ENCODE results near the gene IKZF1.

IKZF1 gene

GRCh38 chr7:50304129-50304910 lies at the start of gene IKZF1:
Gene IKZF1, plus strand, starts transcription at chr7:50304716. Its CDS starts 14,346 bp downstream, at chr7:50319062.
- DNase-seq (ENCODE audit: low read depth in 3 of 3): peak in 1 of 3 donors; percentile 61

DNA sequence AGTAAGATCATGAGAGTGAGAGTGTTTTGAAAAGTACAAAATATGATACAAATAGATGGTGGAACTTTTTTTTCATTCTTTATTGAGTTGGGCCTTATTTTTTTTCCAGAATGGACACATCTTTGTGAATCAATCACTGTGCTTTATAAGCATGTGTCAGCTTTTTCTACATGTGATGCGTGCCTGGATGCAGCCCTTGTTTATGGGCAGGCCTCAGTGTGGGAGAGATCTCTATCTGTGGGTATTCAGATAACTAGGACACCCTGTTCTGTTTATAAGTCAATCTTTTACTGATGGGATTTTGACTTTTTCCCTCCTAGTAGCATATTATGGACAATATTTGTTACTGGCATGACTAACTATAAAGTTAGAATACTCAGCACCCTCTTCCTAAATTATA lies 42.9 kb upstream of the IKZF1 start:
- DNase-seq (ENCODE audit: low read depth in 3 of 3): no peak

GRCh38 chr7:50262446-50262845 lies 42.1 kb upstream of the IKZF1 start:
- DNase-seq (ENCODE audit: low read depth in 3 of 3): no peak

- no peak for DNase-seq (ENCODE audit: low read depth in 3 of 3)
Measured at GRCh38 chr7:50262916-50263690, 41.4 kb upstream of the IKZF1 start.

GRCh38 chr7:50264908-50265307 lies 39.6 kb upstream of the IKZF1 start:
- no peak for DNase-seq (ENCODE audit: low read depth in 3 of 3)

GRCh38 chr7:50265968-50266634 lies 38.4 kb upstream of the IKZF1 start:
- no peak for DNase-seq (ENCODE audit: low read depth in 3 of 3)

DNA sequence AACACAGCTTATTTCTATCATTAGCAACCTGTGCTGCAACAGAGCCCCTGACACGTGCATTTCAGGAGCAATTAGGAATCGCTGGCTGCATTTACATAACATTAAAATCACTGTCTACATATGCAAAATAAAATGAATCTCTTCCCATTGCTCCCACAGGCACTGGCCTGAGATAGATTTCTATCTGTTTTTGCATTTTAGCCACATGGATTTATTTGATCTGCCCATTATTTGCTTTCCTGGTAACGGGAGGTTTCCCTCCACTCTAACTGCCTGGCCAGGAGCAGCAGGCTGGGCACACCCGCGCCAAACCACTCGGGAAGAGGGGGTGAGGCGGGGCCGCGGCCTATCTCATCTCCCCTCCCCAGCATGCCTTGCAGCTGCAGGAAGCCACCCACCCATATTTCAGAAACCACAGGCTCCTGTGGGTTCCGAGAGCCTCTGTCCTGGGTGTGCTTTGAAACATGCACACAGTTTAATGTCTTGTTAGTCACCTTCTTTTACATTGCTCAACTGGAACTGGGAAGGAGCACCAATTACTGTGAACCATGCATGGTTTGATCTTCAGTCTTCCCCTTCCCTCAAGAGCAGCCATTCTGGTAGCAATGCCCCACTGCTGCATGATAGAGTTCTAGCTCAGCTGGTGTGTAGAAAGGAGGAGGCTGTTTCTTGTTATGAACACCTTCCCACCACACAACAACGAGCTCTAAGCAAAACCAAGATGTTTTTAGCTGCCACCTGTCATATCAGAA lies 37.7 kb upstream of the IKZF1 start:
- DNase-seq (ENCODE audit: low read depth in 3 of 3): peak; percentile 57 to 71 (median 67)

DNA sequence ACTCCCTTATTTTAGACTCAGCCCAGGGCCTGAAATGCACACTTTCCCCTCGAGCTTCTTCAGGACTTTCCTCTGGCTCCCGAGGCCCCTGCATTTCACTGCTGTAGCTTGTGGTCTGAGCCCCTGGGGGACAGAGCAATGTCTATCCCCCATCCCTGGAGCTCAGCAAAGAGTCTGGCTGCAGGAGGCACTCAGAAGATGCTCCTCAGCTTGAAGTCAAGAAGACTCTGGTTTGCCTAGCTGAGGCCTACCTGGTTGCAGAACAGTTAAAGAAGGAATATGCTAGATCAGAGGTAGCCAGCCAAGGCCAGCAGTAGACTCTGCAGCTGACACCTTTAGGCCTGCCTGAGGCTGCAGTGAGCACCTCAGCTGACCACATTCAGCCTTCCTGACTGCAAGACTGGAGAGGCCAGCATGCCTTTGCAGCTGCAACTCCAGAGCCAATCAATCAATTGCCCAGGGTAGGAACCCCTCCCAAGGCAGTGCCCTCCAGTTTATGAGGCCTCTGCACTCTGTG lies 36.9 kb upstream of the IKZF1 start:
- no peak for DNase-seq (ENCODE audit: low read depth in 3 of 3)

DNA sequence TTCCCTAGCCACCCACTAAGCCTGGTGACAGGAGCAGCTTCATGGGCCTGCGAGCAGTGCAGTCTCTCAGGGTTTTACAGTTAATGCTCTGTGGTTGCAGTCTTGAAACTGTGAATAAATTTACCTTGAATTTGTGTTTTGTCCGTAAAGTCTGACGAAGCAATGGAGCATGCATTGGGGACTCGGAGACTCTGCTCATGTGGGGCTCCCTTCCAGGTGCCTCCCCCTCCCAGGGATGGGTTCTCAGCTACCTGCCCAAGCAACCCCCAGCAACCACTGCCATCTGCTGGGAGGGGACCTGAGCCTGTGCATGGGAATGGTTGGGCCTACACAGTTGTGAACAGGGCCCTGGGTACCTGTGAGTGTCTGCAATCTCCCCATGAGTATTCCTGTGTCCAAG lies 36.3 kb upstream of the IKZF1 start:
- DNase-seq (ENCODE audit: low read depth in 3 of 3): no peak

GRCh38 chr7:50268990-50269389 lies 35.5 kb upstream of the IKZF1 start:
- DNase-seq (ENCODE audit: low read depth in 3 of 3): no peak

GRCh38 chr7:50270531-50271018 lies 33.9 kb upstream of the IKZF1 start:
- DNase-seq (ENCODE audit: low read depth in 3 of 3): no peak

- no peak for DNase-seq (ENCODE audit: low read depth in 3 of 3)
Measured at GRCh38 chr7:50272808-50273207, 31.7 kb upstream of the IKZF1 start.

GRCh38 chr7:50273301-50273700 lies 31.2 kb upstream of the IKZF1 start:
- no peak for DNase-seq (ENCODE audit: low read depth in 3 of 3)

DNA sequence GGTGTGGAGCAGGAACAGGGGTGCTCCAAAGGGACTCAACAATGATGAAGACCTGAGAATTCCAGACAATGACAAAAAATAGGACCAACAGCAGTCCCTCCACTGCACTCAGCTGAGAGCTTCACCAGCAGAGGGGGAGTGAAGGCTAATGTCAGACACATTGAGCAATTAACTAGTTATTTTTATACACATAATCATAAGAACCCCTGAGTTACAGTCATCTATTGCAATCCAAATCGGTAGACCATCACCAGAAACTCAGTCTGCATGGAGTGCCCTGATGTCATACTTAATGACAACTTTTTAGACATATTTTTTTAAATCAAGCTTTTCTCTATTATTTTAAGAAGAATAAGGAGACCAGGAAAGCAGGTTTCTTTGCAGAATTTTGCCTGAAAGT lies 30.6 kb upstream of the IKZF1 start:
- no peak for DNase-seq (ENCODE audit: low read depth in 3 of 3)

- no peak for DNase-seq (ENCODE audit: low read depth in 3 of 3)
Measured at GRCh38 chr7:50274361-50274760, 30.2 kb upstream of the IKZF1 start.

DNA sequence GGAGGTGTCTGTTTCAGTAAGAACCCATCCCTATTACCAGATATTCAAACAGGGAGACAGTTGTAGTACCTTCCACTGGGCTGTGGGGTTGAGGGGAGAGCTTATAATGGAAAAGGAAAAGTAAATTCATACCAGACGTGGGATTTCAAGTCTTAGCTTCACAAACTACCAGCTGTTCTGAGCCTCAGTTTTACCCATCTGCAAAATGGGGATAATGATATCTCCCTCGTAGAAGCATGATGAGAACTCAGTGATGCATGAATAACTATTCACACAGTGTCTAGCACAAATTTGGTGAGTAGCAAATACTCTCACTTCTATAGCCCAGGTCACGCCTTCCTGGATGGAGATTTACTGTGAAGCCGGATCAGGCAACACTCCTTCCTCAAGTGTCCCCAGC lies 29.1 kb upstream of the IKZF1 start:
- DNase-seq (ENCODE audit: low read depth in 3 of 3): no peak

- DNase-seq (ENCODE audit: low read depth in 3 of 3): no peak
Measured at GRCh38 chr7:50276483-50276882, 28.0 kb upstream of the IKZF1 start.

DNA sequence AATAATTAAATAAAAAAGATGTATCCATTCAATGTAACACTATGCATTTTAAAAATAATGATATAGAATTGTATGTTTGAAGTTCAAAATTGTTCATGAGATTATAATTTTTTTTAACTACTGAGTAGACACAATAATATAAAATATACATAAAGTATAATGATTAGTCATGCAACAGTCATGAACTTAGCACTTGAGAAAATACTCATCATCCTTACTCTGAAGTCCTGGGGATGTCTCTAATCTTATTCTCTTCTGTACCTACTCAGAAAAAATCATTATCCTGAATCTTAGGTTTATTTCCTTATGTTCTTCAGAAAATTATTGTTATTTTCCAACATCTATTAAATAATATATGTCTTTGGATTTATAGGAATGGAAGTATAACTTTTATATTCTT lies 26.4 kb upstream of the IKZF1 start:
- no peak for DNase-seq (ENCODE audit: low read depth in 3 of 3)

GRCh38 chr7:50281680-50282445 lies 22.7 kb upstream of the IKZF1 start:
- no peak for DNase-seq (ENCODE audit: low read depth in 3 of 3)

GRCh38 chr7:50282813-50283605 lies 21.5 kb upstream of the IKZF1 start:
- no peak for DNase-seq (ENCODE audit: low read depth in 3 of 3)
